NCI-H526 (cell line): ENCODE results near the gene IL22RA2.
"Not testable (repeated sequence)": the region's sequence is repeated elsewhere in the genome, so short reads cannot be mapped to it uniquely, and the experiment has no call there.

Experiments used
- DNase-seq, 2 experiments: peaks; one replicate each; lab custom pipeline; 2025; lab: John Stamatoyannopoulos, UW

Gene IL22RA2

DNA sequence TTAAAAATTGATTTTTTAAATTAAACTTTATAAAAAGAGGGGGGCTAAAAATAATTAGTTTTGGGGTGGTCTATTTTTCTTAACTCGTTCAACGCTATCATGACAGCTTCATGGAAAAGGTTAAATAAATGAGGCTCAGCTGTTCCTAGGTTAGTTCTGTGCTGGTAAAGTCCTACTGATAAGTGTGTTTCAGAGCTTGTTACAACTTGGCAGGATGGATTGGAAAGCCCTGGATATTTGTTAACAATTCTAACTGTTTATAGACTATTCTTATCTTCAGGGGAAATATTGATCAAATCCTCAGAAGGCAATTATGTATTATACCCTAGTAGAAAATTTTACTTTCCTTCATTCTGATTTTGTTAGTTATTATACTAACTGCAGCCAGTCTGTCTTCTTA lies 50.4 kb downstream of the IL22RA2 start:
- DNase-seq: no peak

DNA sequence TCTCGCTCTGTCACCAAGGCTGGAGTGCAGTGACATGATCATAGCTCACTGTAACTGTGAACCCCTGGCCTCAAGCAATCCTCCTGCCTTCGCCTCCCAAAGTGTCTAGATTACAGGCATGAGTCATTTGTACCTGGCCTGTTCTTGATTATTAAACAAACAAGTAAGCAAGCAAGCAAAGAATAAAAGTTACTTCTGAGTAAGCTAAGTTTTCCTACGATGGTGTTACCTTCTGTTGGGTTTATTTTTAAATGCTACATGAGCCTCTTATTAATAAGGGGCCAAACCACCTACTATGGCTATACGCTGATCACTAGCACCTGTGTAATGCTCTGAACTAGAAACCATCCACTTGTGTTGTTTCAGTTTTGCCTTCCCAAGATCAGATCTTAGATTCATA lies 50.8 kb downstream of the IL22RA2 start:
- no peak for DNase-seq

DNA sequence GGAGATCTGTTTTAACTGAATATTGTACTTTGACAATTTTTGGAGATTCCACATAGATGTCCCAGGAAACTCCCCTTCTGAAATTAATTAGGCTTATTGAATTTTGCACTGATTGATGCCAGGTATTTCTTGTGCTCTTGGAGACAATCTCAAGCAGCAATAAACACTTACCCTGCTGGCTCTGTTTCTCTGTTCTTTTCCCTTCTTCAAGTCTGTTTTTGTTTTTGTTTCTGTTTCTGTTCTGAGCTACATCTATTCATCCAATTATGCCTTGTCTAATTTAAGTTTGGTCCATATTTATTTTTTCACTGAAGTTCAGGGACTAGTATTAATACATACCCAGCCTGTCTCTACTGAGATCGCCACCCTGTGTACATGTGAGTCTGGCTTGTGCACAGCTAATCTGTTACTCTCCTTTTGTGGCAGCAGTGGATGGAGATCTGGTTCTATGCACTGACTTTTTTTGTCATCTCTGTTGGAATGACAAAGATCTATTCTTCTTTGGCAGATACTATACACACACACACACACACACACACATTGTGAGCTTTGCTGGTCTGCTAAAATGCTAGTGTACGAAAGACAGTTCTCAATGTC lies 51.9 kb downstream of the IL22RA2 start:
- DNase-seq: no peak

DNA sequence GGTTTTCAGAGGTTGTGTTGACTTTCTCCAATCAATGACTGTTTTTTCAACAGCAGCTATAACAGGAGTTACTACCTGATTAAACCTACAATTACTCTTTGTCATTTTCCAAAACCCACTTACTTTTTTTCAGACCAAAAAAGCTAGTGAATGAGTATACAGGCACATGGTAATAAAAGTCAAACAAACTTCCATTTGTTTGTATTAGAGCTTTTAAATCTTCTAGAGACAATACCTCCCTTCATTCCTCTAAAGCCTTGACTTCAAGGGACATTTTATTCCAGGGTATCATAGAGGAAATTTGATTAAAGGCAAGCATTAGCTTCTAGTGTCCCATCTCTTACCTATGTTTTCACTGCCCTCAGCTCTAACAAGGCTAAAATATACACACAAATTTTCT lies 52.7 kb downstream of the IL22RA2 start:
- DNase-seq: no peak

DNA sequence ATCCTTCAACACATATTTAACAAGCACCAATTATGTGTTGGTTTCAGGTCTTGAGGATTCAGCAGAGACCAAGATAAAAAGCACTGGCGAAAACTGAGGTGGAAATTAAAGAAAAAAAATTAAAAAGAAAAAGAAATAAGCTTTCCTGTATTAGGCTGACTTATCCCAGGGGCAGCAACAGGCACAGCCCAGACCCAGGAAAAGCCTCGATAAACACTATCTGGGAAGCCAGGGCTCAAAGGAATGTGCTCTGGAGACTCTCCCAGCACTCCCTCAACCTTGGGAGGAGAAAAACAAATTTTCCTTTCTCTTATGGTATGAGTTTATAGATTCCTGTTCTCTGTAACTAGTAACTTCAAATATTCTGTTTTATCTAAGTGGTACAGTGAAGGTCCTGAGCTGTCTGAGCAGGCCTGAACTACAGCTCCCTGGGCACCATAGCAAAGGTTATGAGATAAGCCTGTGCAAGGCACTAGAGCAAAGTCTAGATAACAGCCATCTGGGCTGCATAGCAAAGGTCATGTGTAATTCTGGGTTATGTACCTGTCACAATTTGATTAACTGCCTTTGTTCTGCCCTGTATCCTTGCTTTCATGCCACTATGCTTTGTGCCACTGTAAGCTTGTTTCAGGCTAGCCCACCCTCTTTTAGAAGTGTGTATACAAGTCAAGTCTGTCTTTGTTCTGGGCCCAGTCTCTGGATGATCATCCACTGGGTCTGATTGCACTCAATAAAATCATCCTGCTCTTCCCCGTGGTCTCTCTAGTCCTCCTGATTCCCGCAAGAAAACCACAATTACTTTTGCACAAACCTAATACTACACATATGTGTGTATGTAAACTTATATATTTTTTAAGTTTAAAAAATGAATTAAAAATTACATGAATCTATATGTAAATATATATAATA lies 54.0 kb downstream of the IL22RA2 start:
- no peak for DNase-seq

DNA sequence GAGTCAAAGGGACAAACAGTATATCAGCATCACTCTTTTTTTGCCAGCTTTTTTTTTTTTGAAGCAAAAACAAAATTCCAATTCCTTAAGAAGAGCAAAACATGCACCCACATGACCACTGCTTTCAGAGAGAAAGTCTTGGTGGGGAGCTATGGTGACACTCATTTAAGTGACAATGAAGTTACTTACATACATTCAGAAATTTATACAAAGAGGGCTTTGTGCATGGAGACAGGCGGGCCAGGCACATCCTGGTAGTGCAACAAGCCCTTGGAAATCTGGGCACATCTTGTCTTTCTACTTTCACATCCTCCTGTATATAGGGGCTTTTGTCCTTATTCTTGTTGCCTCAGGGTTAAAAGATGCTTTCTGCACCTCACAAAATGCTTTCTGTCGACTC lies 55.9 kb downstream of the IL22RA2 start:
- no peak for DNase-seq

DNA sequence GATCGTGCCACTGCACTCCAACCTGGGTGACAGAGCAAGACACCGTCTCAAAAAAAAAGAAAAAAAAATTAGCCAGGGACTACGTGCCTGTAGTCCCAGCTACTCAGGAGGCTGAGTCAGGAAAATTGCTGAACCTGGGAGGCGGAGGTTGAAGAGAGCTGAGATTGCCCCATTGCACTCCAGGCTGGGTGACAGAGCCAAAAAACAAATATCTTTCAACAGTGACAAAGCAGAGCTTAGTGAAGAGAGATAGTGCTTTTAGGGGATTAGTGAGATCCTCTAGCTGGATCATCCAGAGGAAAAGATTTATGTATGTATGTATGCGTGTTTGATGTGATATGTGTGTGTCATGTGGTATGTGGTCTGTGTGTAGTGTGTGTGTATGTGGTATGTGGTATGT lies 56.6 kb downstream of the IL22RA2 start:
- no peak for DNase-seq

DNA sequence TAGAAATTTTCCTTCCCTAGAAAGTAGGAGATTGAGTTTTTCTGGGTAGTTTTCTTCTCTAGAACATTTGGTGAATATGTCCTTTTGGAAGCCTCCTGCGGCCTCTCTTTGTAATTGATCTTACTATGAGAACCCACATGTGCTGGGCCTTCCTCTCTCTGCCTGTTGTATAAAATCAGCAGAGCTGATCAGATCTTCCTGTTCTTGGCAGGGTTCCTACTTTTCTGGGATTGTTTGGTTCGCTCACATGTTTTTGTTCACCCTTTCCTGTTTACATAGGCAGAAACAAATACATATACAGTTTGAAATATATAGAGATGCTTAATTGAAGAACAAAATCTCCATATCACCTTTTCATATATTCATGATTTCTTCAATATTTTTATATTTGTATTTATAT lies 57.8 kb downstream of the IL22RA2 start:
- DNase-seq: no peak

DNA sequence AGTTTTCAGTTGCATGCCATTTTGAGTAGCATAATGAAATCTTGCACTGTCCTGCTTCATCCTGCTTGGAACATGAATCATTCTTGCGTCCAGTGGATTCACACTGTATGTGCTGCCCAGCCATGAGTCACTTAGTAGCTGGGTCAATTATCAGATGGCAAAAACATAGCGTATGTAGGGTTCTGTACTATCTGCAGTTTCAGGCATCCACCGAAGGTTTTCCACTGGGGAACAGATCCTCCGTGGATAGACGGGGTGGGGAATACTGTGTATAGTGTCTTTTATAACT lies 61.4 kb downstream of the IL22RA2 start:
- no peak for DNase-seq

GRCh38 chr6:137111296-137112066 lies 62.0 kb downstream of the IL22RA2 start:
- no peak for DNase-seq

- no peak for DNase-seq
These were observed 65.7 kb downstream of the IL22RA2 start for GRCh38 chr6:137107767-137108105.

DNA sequence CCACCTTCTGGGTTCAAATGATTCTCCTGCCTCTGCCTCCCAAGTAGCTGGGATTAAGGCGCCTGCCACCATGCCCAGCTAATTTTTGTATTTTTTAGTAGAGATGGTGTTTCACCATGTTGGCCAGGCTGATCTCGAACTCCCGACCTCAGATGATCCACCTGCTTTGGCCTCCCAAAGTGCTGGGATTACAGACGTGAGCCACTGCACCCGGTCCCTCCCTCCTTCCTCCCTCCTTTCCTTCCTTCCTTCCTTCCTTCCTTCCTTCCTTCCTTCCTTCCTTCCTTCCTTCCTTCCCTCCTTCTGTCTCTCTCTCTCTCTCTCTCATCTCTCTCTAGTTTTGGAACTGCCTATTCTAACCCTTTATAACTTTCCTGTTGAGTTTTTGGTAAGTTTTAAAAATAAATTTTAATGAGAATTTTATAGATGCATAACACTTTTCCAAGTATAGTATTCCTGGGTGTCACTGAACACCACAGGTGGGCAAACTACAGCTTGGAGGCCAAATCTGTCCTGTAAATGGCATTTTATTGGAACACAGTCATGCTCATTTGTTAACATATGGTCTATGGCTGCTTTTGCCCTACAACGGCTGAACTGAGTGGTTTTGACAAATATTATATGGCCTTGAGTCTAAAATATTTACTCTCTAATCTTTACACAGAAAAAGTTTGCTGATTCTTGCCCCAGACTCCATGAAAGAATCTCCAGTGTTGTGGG lies 66.2 kb downstream of the IL22RA2 start:
- DNase-seq: not testable (repeated sequence)

GRCh38 chr6:137106183-137106582 lies 67.3 kb downstream of the IL22RA2 start:
- DNase-seq: no peak

DNA sequence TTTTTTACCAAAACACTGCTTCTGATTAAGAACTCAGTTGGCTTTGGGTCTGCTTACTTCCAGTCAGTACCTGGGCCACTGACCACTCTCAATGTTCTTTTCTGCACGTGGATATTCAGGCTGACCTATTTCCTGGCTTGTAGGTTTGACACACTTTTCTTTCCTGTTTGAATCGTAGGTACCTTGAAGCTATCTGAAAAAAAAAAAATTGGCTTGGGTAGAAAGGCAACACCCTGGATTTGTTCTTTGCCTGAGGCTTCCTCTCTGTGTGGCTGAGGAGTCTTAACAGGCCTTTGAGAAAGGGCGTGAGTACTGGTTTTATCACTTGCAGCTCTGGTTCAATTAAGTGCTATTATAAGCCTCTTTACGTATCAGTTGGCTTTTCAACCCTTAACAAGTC lies 68.1 kb downstream of the IL22RA2 start:
- no peak for DNase-seq

GRCh38 chr6:137104926-137105325 lies 68.5 kb downstream of the IL22RA2 start:
- DNase-seq: no peak

DNA sequence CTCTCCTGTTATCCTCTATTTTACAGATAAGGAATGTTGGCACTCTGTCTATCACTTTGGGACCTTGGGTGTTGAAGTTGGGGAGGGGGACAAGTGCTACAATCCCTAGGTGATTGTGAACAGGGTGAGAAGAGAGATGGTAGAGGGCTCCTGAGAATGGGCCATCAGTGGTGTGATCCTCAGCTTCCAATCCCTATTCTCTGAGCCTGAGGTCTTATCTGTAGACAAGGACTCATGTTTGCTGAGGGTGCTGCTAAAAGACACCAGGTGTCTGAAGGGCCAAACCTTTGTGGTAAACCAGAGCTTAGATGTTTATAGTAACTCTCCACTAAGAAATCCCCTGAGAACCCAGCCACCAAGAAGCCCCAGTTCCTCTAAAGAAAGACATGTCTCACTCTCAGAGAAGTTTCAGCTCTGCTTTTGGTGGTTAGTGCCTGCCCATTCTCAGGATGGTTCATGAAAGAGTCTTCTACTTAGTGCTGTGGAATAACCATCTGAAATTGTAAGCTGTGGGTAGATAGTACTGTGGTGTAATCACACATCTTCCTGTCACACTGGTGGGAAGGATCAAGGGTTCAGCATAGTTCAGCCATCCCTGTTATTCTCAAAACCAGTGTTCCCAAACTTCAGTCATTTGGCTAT lies 70.5 kb downstream of the IL22RA2 start:
- no peak for DNase-seq

- DNase-seq: no peak
These were observed 71.2 kb downstream of the IL22RA2 start for GRCh38 chr6:137102050-137102848.

- DNase-seq: no peak
These were observed 73.6 kb downstream of the IL22RA2 start for GRCh38 chr6:137099689-137100403.

- DNase-seq: no peak
These were observed 75.9 kb downstream of the IL22RA2 start for GRCh38 chr6:137097526-137097925.

GRCh38 chr6:137097057-137097456 lies 76.4 kb downstream of the IL22RA2 start:
- DNase-seq: no peak
